NB4 (cell line): ENCODE data around the gene TMEM165.

Experiments used
- CTCF ChIP-seq: IDR thresholded peaks from one replicate; pipeline ENCODE4 v1.5.1; 2012; ENCODE audit warnings: low read depth, low read length
- POLR2A ChIP-seq: IDR thresholded peaks from 2 replicates; pipeline ENCODE4 v1.6.1; 2011; ENCODE audit warnings: mild to moderate bottlenecking; ENCODE audit not compliant: insufficient read length; ENCODE audit errors: extremely low read depth

DNA sequence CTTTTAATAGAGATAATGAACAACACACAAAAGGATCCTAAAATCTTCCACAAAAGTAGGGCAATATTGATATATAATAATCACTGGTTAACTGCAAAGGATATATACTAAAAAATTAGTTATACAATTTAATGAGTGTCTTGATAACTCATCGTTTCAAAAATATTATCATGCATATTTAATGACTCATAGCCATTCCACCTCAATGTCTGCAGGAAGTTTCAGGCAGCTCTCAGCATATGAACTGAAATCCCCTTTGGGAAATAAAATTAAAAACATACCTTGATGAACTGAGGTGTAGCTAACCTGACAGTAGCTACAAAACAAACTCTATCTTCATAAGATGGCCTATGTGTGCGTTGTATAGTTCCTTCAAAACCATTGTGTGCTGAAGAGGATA lies 62.9 kb downstream of the TMEM165 start:
- TF ChIP-seq CTCF (no peak), POLR2A (no peak)
